ENCODE measurements around the gene LRRFIP1.

Gene LRRFIP1

DNA sequence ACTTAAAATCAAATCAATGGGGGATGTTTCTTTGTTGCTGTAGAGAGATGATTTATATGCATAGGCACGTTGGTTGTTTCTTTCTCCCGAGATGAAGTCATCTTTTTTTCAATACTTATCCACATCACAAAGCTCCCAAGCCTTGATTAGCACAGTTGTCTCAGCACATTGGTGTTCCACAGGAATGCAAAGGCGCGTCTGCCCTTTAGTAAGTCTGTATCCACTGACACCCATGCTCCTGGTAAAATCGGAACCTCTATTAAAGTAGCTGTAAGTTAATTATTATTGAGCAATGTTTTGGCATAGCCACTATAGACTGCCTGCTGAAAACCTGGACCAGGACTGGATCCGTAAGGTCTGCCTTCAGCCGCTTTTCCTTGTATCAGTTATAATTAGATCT is 93.6 kb downstream of the LRRFIP1 start:
- Histone ChIP-seq H3K36me3 (ENCODE audit: control insufficient read depth, low read length) (peaks cover 52% of the 10 kb centered on the region), H3K4me2 (ENCODE audit: low read length) (no peak overlapping the region), H3F3A (ENCODE audit: control insufficient read depth, insufficient read depth) (no peaks in the 10 kb centered on the region), H3K4me3 (ENCODE audit: low read length) (no peak overlapping the region), H3K9me3 (ENCODE audit: control insufficient read depth, insufficient read depth, low read length) (no peaks in the 10 kb centered on the region), H3K9me2 (replicated peaks; ENCODE audit: control insufficient read depth, low read length) (no peaks in the 10 kb centered on the region), H4K20me1 (ENCODE audit: control insufficient read depth, insufficient read depth, low read depth, low read length) (no peaks in the 10 kb centered on the region; the same call in 1 of the 2 replicates), H3K4me1 (ENCODE audit: control insufficient read depth, low read length) (no peaks in the 10 kb centered on the region), H3K27ac (ENCODE audit: low read depth, low read length) (no peak overlapping the region), H3K27me3 (ENCODE audit: control insufficient read depth, low read length) (no peaks in the 10 kb centered on the region), H3K79me2 (ENCODE audit: control insufficient read depth, low read length) (peaks cover 43% of the 10 kb centered on the region)
- TF ChIP-seq, protein P1, sequence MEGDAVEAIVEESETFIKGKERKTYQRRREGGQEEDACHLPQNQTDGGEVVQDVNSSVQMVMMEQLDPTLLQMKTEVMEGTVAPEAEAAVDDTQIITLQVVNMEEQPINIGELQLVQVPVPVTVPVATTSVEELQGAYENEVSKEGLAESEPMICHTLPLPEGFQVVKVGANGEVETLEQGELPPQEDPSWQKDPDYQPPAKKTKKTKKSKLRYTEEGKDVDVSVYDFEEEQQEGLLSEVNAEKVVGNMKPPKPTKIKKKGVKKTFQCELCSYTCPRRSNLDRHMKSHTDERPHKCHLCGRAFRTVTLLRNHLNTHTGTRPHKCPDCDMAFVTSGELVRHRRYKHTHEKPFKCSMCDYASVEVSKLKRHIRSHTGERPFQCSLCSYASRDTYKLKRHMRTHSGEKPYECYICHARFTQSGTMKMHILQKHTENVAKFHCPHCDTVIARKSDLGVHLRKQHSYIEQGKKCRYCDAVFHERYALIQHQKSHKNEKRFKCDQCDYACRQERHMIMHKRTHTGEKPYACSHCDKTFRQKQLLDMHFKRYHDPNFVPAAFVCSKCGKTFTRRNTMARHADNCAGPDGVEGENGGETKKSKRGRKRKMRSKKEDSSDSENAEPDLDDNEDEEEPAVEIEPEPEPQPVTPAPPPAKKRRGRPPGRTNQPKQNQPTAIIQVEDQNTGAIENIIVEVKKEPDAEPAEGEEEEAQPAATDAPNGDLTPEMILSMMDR (IDR thresholded peaks at IDR 0.05; ENCODE audit: low read depth, low read length, poor library complexity, severe bottlenecking), result no peak
- no peak for TF ChIP-seq EZH2phosphoT487 (IDR thresholded peaks at IDR 0.05; ENCODE audit: borderline replicate concordance, low read length)

DNA sequence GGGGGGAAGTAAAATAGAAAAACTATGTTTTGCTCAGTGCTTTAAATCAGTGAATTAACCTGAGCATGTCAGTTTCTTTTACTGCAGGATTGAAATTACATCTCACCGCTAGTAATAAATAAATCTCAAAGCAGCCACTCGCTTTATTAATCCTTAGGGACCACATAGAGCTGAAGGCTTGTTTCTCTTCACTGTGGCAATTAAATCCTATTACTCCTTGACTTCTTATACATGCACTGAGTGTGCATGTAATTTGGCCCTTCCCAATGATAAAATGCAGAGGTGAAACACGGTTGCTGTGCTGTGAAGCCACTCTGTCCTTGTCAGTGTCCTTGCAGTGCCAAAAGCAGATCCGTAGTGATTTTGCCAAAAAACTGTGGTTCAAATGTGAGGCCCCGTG is 94.1 kb downstream of the LRRFIP1 start:
- Histone ChIP-seq H3K4me1 (ENCODE audit: control insufficient read depth, low read length) (no peaks in the 10 kb centered on the region), H4K20me1 (ENCODE audit: control insufficient read depth, insufficient read depth, low read depth, low read length) (no peaks in the 10 kb centered on the region; the same call in 1 of the 2 replicates), H3K27me3 (ENCODE audit: control insufficient read depth, low read length) (no peaks in the 10 kb centered on the region), H3K27ac (ENCODE audit: low read depth, low read length) (no peak overlapping the region), H3K4me2 (ENCODE audit: low read length) (no peak overlapping the region), H3K9me3 (ENCODE audit: control insufficient read depth, insufficient read depth, low read length) (no peaks in the 10 kb centered on the region), H3K4me3 (ENCODE audit: low read length) (no peak overlapping the region), H3F3A (ENCODE audit: control insufficient read depth, insufficient read depth) (no peaks in the 10 kb centered on the region), H3K9me2 (replicated peaks; ENCODE audit: control insufficient read depth, low read length) (no peaks in the 10 kb centered on the region), H3K79me2 (ENCODE audit: control insufficient read depth, low read length) (peaks cover 41% of the 10 kb centered on the region), H3K36me3 (ENCODE audit: control insufficient read depth, low read length) (peaks cover 52% of the 10 kb centered on the region)
- TF ChIP-seq, protein P1 (IDR thresholded peaks at IDR 0.05; ENCODE audit: low read depth, low read length, poor library complexity, severe bottlenecking), result no peak
- TF ChIP-seq EZH2phosphoT487 (IDR thresholded peaks at IDR 0.05; ENCODE audit: borderline replicate concordance, low read length), result no peak

DNA sequence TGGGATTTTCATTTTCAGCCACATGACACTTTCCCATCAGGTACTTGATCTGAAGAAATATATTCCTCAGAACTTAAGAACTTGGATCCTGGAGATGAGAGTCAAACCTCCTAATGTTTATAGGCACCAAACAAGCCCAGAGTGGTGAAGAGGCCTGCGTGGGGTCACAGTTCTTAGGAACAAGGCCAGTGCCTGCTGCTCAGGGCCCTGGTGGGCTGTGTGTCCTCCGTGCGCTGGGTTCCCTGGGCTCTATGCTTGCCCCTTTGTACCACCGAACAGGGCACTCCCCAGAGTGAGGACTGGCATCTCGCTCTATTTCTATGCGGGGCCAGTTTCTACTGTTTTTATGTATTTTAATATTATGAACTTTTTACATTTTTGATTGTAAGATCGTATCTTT is 95.2 kb downstream of the LRRFIP1 start:
- H3K4me3 ChIP-seq (ENCODE audit: low read length), result no peak overlapping the region
- no peaks in the 10 kb centered on the region for H3K9me3 ChIP-seq (ENCODE audit: control insufficient read depth, insufficient read depth, low read length)
- H3K79me2 ChIP-seq (ENCODE audit: control insufficient read depth, low read length), result peaks cover 36% of the 10 kb centered on the region
- no peaks in the 10 kb centered on the region for H3K27me3 ChIP-seq (ENCODE audit: control insufficient read depth, low read length)
- H3K4me1 ChIP-seq (ENCODE audit: control insufficient read depth, low read length), result no peaks in the 10 kb centered on the region
- H3K27ac ChIP-seq (ENCODE audit: low read depth, low read length), result no peak overlapping the region
- peaks cover 42% of the 10 kb centered on the region for H3K36me3 ChIP-seq (ENCODE audit: control insufficient read depth, low read length)
- H3K4me2 ChIP-seq (ENCODE audit: low read length), result no peak overlapping the region
- H3K9me2 ChIP-seq (replicated peaks; ENCODE audit: control insufficient read depth, low read length), result no peaks in the 10 kb centered on the region
- H4K20me1 ChIP-seq (ENCODE audit: control insufficient read depth, insufficient read depth, low read depth, low read length), result no peaks in the 10 kb centered on the region; the same call in 1 of the 2 replicates
- H3F3A ChIP-seq (ENCODE audit: control insufficient read depth, insufficient read depth), result no peaks in the 10 kb centered on the region
- TF ChIP-seq EZH2phosphoT487 (IDR thresholded peaks at IDR 0.05; ENCODE audit: borderline replicate concordance, low read length), result no peak
- TF ChIP-seq, protein P1 (IDR thresholded peaks at IDR 0.05; ENCODE audit: low read depth, low read length, poor library complexity, severe bottlenecking), result no peak
